Dendritic cell treated with granulocyte-macrophage colony-stimulating factor and Interleukin-4, amounts not matched to agents 40 ng/mL and 50 ng/mL, for 4 days (primary cell): ENCODE measurements around the gene PRIM1.
A peak's percentile ranks its signal among the peaks of the same experiment; 100 is the strongest.

Experiments used
- H3K27ac Mint-ChIP-seq: one replicate; pipeline ENCODE4 v1.8.0; 2022; ENCODE audit warnings: mild to moderate bottlenecking, mixed read lengths
- H3K27me3 Mint-ChIP-seq: one replicate; pipeline ENCODE4 v1.8.0; 2022; ENCODE audit warnings: mild to moderate bottlenecking, mixed read lengths
- H3K36me3 Mint-ChIP-seq: one replicate; pipeline ENCODE4 v1.8.0; 2022; ENCODE audit warnings: low read depth, mixed read lengths
- H3K4me1 Mint-ChIP-seq: one replicate; pipeline ENCODE4 v1.8.0; 2022; ENCODE audit warnings: low read depth, mixed read lengths
- H3K4me3 Mint-ChIP-seq: one replicate; pipeline ENCODE4 v1.8.0; 2022; ENCODE audit warnings: mild to moderate bottlenecking, moderate library complexity, mixed read lengths
- H3K9me3 Mint-ChIP-seq: one replicate; pipeline ENCODE4 v1.8.0; 2022; ENCODE audit warnings: mixed read lengths
- intact Hi-C: fragments of 100-400 bp; cut with micrococcal nuclease; formaldehyde crosslinking; loops from one replicate; pipeline ENCODE4 v1.15.0; 2022

The PRIM1 gene

DNA sequence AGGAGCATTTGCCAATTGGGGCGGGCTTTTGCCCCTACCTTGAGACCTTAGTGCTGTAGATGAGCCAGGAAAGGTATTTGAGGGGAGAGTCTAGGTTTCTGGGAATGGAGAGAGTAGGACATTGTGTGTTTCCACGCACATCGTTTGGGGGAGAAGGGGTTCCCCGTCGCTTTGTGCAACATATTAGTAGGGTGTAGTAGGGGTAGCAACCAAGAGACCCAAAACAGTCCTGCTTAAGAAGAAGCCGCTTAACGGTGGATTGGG, 63.3 kb downstream of the PRIM1 start:
- Mint-ChIP-seq H3K36me3 (peaks cover 34% of the 10 kb centered on the region), H3K9me3 (no peaks in the 10 kb centered on the region), H3K27ac (peak overlapping the region; percentile 99), H3K4me1 (peaks cover 24% of the 10 kb centered on the region), H3K27me3 (no peaks in the 10 kb centered on the region), H3K4me3 (peak overlapping the region; percentile 99)
- intact Hi-C loops, result loop anchor here (1.0 to 5.0 kb wide), 3 partner anchors 37 to 60 kb away; partner anchors contain the start of gene NACA

DNA sequence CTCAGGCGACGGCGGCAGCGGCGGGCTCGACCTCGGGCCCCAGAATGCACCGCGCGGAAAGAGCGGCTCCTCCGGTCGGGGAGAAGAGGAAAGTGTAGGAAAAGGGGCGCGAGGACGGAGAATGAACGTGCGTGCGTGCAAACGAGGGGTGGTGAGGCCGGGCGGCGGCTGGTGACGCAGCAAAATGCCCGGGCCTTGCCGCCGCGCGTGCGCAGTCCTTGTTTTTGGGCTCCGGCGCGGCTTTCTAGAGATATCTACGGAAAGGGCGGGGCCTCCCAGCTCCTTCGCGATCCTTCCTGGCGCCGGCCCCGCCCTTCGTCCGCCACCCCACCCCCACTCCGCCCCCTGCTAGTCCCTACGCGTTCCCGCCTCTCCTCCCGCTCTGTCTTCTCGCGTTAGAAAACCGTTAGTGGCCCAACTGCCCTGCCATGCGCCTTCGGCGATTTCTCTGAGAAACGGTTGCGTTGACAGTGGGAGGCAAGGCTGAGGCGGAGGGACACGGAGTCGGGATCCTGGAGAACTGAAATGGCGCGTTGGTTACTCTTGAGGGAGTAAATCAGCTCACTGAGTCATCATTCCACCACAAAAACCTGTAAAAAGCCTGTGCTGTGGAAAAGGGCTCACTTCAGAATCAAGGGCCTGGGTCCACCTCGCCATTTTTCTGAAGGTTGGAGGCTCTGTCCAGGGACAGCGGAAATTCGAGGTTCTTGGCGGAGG, 63.8 kb downstream of the PRIM1 start, which contains the start of gene PTGES3:
PTGES3 (minus strand) TSS at position 156 of the 717 bp plus-strand sequence. CDS start 285 bp downstream, outside the sequence.
- intact Hi-C loops, result loop anchor here (1.0 to 5.0 kb wide), 3 partner anchors 37 to 61 kb away; partner anchors contain the start of gene NACA
- Mint-ChIP-seq H3K9me3 (no peaks in the 10 kb centered on the region), H3K4me1 (peaks cover 24% of the 10 kb centered on the region), H3K36me3 (peaks cover 34% of the 10 kb centered on the region), H3K27me3 (no peaks in the 10 kb centered on the region), H3K4me3 (peak within 1 kb of the TSS; percentile 99), H3K27ac (peak within 1 kb of the TSS; percentile 99)

DNA sequence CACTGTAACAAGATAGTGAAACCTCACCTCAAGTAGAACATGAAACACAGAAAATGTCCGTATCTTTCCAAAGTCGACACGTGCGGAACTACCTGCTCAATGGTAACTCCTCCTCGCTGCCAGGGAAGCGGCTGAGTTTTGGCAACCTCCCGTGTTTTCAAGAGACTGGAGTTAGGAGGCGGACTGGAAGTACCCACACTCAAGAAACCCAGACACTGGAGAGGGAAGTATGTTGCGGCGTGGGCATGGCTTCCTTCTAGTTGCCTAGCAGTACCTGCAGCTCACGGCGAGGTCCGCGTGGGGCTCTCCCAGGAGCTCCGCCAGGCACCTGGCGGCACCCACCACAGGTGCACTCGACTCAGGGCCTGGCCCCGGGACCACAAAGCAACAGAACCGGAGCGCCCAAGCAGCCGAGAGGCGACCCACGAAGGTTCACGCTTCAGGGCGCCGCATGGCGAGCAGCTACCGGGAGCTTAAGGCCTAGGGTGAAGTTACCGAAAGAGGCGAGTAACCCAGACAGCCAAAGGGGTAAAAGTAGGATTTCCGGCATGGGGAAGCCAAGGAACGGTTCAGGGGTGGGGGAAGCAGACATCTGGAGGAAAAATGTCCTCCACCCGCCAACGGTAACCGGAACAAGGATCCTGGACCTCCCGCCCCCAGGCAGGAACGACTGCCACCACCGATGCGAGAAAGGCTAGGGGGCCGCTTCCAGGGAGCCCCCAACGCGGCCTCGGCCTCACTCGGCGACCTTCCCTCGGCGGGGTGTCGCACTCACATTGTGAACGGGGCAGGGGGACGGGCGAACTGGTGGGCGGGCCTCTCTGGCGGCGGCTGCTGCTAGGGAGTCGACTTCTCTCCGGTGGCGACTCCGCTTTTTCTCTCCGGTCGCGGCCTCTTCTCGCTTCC, 64.6 kb downstream of the PRIM1 start:
- H3K4me1 Mint-ChIP-seq, result peaks cover 31% of the 10 kb centered on the region

DNA sequence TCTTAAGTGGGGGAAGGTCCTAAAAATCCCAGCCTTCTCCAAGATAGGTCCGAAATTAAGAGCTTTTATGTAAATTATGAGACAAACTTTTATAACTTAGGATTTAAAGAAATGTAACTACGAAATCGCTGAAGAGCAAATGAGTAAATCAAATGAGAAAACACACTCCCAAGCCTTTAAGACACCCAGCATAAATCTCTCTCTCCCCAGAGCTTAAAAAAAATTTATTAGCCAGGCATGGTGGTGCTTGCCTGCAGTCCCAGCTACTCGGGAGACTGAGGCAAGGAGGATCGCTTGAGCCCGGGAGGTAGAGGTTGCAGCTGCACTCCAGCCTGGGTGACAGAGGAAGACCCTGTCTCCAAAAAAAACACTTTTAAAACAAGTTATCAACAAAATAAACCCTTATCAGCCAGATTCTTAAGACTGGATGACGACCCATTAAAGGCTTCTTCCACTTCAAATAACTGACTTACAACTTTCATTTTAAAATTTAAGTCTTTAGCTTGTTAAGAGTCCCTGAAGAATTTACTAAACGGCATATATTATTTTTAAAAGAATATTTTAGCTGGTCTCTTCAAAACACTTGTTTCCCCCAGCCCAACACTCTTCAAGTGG, 67.3 kb downstream of the PRIM1 start:
- peak overlapping the region; percentile 99 for H3K27ac Mint-ChIP-seq
- H3K4me3 Mint-ChIP-seq, result peak overlapping the region; percentile 99
- H3K9me3 Mint-ChIP-seq, result no peaks in the 10 kb centered on the region
- peaks cover 51% of the 10 kb centered on the region for H3K4me1 Mint-ChIP-seq
- intact Hi-C loops, result loop anchor here (5.0 kb wide), 1 partner anchor 48 kb away; no protein-coding TSS in a partner anchor
- H3K27me3 Mint-ChIP-seq, result no peaks in the 10 kb centered on the region
- H3K36me3 Mint-ChIP-seq, result peaks cover 65% of the 10 kb centered on the region

More for the DNA sequence above, 64.6 kb downstream of the PRIM1 start:
- Mint-ChIP-seq H3K27me3 (no peaks in the 10 kb centered on the region), H3K27ac (peak overlapping the region; percentile 99), H3K4me3 (peak overlapping the region; percentile 99), H3K9me3 (no peaks in the 10 kb centered on the region), H3K36me3 (peaks cover 40% of the 10 kb centered on the region)
- intact Hi-C loops, result loop anchor here (1.0 to 5.0 kb wide), 3 partner anchors 38 to 61 kb away; partner anchors contain the start of gene NACA

DNA sequence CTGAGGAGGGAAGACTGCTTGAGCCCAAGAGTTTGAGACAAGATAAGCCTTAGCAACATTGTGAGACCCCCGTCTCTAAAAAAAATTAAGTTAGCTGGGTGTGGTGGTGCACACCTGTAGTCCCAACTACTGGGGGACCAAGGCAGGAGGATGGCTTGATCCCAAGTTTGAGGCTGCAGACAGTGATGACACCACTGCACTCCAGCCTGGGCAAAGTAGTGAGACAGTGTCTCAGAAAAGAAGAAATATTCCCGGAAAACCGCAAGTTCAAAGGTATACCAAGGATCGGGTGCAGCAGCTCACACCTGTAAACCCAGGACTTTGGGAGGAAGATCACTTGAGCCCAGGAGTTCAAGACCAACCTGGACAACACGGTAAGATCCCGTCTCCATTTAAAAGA, 69.8 kb downstream of the PRIM1 start:
- Mint-ChIP-seq H3K9me3 (no peaks in the 10 kb centered on the region), H3K27ac (peak overlapping the region; percentile 99), H3K36me3 (peaks cover 72% of the 10 kb centered on the region), H3K4me1 (peaks cover 54% of the 10 kb centered on the region), H3K27me3 (no peaks in the 10 kb centered on the region), H3K4me3 (no peak overlapping the region)
- intact Hi-C loops, result no loop called here
